Mammary epithelial cell (primary cell): ENCODE results near the gene CDC6.

Experiments used
- EZH2 ChIP-seq: IDR thresholded peaks from 2 replicates; pipeline ENCODE4 v1.6.1; 2012; ENCODE audit warnings: low read length, inconsistent platforms, borderline replicate concordance
- TF ChIP-seq, protein P1 (sequence below), 2 donors: IDR thresholded peaks in 1 of 2; conservative IDR thresholded peaks in 1 of 2; 2 replicates each; pipeline ENCODE4 v1.5.1; 2011 to 2012; ENCODE audit warnings: inconsistent platforms in 2 of 2, low read length in 2 of 2, mild to moderate bottlenecking in 2 of 2, control low read depth in 1 of 2, low read depth in 1 of 2; ENCODE audit not compliant: insufficient read depth in 1 of 2; ENCODE audit errors: extremely low read depth in 1 of 2

DNA sequence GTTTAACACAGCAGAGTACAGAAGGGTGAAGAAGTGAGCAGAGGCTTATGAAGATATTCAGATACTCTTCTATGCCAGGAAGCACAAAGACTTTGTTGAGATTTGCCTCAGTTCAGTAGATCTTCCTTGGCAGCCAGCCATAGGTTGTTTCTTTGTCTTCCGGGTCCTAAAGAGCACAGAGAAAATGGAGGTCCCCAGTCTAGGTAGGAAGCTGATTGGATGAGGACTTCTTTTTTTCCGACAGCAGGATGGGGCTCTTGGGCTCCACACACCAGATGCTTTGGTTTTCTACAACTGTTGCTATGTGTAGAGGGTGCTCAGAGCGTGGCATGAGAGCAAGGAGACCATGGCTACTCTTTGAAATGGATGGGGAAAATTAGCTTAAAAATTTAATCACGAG lies 8.3 kb upstream of the CDC6 start:
- TF ChIP-seq, protein P1, sequence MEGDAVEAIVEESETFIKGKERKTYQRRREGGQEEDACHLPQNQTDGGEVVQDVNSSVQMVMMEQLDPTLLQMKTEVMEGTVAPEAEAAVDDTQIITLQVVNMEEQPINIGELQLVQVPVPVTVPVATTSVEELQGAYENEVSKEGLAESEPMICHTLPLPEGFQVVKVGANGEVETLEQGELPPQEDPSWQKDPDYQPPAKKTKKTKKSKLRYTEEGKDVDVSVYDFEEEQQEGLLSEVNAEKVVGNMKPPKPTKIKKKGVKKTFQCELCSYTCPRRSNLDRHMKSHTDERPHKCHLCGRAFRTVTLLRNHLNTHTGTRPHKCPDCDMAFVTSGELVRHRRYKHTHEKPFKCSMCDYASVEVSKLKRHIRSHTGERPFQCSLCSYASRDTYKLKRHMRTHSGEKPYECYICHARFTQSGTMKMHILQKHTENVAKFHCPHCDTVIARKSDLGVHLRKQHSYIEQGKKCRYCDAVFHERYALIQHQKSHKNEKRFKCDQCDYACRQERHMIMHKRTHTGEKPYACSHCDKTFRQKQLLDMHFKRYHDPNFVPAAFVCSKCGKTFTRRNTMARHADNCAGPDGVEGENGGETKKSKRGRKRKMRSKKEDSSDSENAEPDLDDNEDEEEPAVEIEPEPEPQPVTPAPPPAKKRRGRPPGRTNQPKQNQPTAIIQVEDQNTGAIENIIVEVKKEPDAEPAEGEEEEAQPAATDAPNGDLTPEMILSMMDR (conservative IDR thresholded peaks at IDR 0.05 in 1 of 2, IDR thresholded peaks at IDR 0.05 in 1 of 2; ENCODE audit: extremely low read depth in 1 of 2, insufficient read depth in 1 of 2, low read depth in 1 of 2, low read length in 2 of 2), result no peak
- no peak for TF ChIP-seq EZH2
